ENCODE results near the gene STRIP2.

- TF ChIP-seq CTCF (IDR thresholded peaks at IDR 0.05; ENCODE audit: poor library complexity) (no peak), EZH2 (IDR thresholded peaks at IDR 0.05; ENCODE audit: borderline replicate concordance) (no peak), EZH2phosphoT487 (IDR thresholded peaks at IDR 0.05; ENCODE audit: low read depth, severe bottlenecking, unreplicated experiment) (no peak)
Observed at GRCh38 chr7:129462420-129462819, 28.2 kb downstream of the STRIP2 start.
